Fibroblast of upper back skin (primary cell): ENCODE measurements around the gene HYLS1.
"Not testable (repeated sequence)": the region's sequence is repeated elsewhere in the genome, so short reads cannot be mapped to it uniquely, and the experiment has no call there.

Source experiments
- DNase-seq: peaks from one replicate; pipeline ENCODE4 v3.0.0-alpha.2; 2013

The HYLS1 gene

GRCh38 chr11:125887373-125888324 is at the start of gene HYLS1:
TSS of gene HYLS1 (plus strand) at chr11:125887668. CDS start at chr11:125899369, 11,701 bp downstream.
- DNase-seq, result peak; percentile 97

- DNase-seq, result no peak
Measured at GRCh38 chr11:125842321-125842948, 45.0 kb upstream of the HYLS1 start.

- no peak for DNase-seq
Measured at GRCh38 chr11:125846188-125846587, 41.3 kb upstream of the HYLS1 start.

- not testable (repeated sequence) for DNase-seq
Measured at GRCh38 chr11:125857670-125858069, 29.8 kb upstream of the HYLS1 start.

DNA sequence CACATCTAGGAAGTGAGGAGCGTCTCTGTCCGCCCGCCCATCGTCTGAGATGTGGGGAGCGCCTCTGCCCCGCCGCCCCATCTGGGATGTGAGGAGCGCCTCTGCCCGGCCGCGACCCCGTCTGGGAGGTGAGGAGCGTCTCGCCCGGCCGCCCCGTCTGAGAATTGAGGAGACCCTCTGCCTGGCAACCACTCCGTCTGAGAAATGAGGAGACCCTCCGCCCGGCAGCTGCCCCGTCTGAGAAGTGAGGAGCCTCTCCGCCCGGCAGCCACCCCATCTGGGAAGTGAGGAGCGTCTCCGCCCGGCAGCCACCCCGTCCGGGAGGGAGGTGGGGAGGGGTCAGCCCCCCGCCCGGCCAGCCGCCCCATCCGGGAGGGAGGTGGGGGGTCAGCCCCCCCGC is 24.7 kb upstream of the HYLS1 start:
- DNase-seq, result not testable (repeated sequence)

GRCh38 chr11:125865354-125865753 is 22.1 kb upstream of the HYLS1 start:
- DNase-seq, result not testable (repeated sequence)

GRCh38 chr11:125869521-125869920 is 17.9 kb upstream of the HYLS1 start:
- DNase-seq, result no peak

DNA sequence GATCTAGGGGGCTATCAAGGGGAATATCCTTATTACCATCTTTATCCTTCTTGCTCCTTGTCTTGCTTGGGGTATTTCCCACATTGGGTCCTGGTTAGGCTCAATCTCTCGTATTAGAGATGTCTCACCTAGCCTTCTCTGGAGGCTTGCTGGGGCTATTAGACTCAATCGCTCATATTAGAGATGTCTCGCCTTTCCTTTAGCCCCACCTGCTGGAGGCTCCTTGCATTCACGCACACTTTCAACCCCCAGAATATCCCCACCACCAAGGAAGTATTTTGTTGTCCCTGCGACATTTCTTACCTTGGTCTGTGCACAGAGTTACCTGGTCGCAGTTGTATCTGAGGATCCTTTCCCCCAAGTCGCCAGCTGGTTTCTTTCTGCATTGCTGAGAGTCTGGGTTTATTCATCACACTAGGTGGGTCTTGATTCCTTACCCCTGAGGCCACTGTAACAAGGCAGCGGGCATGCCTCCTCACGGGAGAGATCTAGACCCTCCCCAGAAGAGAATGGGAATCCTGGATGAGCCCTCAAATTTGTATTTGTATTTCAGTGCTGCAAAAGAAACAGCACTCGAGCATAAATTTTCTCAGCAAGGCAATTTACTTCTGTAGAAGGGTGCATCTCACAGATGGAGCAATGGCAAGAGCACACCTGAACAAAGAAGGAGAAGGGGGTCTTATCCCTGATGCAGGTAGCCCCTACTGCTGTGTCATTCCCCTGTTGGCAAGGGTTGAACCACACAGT is 15.9 kb upstream of the HYLS1 start:
- peak; percentile 10 for DNase-seq

- no peak for DNase-seq
Measured at GRCh38 chr11:125872138-125872491, 15.4 kb upstream of the HYLS1 start.

DNA sequence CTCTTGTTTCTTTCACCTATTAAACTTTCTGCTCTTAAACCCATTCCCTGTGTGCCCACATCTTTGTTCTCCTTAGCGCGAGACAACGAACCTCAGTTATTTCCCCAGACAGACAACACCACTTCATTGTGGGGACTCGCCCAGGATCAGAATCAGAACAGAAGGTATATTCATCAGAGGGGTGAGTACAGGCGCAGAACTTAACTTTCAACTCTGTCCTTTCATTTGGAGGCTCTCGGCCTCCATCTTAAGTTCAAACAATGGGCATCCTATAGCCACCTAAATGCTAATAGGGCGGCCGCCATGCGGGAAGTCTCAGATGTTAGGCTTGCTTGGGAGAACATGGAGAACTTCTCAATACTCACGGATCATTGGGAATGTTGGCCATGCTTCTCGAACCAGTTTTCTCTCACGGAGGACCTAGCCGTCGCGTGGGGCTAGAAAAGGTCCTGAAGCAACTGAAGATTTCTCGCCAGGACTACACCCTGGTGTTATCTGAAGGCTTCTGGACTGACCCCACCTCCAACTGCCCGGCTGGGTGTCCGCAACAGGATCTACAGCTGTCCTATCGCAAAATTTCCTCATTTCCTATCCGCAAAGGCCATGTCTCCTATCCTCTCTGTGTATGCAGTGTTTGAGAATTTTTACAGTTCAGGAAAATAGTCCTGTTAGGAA is 13.4 kb upstream of the HYLS1 start:
- DNase-seq, result no peak

DNA sequence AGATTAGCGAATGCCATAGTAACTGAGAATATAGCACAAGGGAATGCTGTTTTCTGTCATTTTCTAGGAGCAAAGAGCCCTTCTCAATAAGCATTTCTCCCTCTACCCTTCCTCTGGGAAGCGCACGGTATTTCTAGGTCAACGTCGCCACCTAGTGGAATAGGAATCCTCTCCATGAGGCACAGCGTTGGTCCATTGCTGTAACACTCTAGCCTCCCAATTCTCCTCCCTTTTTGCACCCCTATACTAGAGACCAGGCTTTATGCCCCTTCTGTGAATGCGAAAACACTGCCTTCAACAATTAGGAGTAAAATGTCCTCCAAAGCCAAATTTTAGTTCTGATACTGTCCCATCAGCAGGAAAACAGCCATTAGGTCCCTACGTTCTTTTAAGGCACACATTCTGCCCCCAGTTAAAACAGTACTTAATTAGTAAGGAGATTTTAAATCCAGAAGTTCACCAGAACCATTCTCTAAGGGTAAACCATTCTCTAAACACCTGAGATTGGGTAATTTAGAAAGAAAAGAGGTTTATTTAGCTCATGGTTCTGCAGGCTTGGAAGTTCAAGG is 12.8 kb upstream of the HYLS1 start:
- DNase-seq, result peak; percentile 66

GRCh38 chr11:125881291-125881690 is 6.2 kb upstream of the HYLS1 start:
- no peak for DNase-seq

- DNase-seq, result no peak
Measured at GRCh38 chr11:125883375-125883774, 4.1 kb upstream of the HYLS1 start.

DNA sequence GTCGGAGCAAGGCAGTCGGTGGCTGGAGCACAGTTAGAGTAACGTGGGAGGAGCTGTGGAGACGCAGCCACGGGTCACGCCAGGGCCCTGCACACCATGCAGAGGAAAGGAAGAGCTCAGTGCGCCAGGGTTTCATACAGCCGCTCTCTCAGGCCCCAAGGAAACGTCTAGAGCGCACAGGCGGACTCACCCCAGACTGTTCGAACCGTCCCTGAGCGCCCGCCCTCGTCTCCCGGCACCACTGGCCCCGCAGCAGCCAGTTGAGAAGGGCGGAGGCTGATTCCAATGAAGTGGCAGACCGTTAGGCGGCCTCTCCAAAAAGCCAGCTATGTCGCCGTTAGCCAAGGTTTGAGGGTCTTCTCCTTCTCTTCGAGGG is 483 bp upstream of the HYLS1 start:
- peak; percentile 21 for DNase-seq

DNA sequence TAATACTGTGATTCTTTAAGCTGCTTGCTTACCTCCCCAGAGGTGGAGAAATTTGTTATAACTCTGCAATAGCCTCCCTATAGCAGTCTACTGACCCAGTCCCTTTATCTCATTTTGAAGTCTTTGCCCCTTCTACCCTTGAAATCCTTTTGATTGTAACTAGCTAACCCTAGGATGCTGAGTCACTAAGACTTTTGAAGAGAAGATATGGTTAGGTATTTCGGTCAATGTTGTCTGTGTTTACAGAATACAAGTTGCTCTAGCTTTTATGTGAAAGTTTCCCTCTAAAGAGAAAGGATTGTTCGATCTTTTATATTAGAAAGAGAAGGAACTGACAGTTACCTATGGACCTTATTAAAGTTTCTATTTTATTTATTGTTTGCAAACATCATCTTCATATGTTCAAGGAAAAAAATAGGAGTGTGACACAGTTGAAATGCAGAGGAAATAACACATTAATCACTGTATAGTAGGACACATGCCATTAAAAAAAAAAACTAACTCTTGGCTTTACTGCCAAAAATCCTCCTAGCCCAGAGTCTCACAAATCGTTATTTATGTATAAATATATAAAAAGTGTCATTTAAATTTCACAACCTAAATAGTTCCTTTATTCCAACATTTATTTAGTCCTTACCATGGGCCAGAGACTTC is 3.1 kb downstream of the HYLS1 start:
- no peak for DNase-seq

- DNase-seq, result peak; percentile 20
Measured at GRCh38 chr11:125892071-125892470, 4.6 kb downstream of the HYLS1 start.

- DNase-seq, result no peak
Measured at GRCh38 chr11:125892994-125893393, 5.5 kb downstream of the HYLS1 start.

DNA sequence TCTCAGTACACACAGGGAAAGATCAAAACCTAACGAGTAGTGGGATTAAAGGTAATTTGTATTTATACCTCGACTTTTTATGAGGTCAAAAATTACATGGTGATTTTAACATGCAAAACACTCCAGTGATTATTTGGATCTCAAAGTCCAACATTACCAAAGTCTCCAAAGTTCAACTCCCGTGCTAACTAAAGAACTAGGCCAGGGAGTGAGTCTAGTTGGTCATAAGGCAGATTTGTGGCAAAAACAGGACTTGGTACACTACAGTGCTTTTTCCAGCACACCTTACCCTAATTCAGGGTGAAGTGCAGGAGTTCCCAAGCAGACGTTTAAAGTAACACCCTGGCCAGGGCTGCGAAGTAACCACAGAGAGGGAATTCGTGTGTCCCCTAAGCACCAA is 14.4 kb downstream of the HYLS1 start:
- no peak for DNase-seq

DNA sequence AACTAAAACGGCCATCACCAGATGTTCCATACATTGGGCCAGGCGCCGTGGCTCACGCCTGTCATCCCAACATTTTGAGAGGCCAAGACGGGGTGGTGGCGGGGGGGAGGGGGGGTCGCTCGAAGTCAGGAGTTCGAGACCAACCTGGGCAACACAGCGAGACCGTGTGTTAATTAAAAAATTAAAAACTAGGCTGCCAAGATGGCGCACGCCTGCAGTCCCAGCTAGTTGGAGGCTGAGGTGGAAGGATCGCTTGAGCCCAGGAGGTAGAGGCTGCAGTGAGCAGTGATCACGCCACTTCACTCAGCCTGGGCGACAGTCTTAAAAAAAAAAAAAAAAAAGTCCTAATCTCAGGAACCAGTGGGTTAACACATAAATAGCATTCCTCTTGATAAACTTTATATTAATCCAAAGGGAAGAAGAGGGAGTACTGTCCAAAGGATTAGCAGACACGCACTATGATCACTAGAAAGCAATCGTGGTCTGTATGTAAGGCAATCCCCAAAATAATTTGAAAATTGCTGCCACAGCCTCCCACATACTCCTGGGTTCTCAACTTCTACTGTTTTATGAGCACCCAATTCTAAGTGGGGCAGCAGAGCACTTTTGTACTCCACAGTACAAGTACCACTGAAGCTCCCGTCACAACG is 14.9 kb downstream of the HYLS1 start:
- no peak for DNase-seq

- peak; percentile 77 for DNase-seq
Measured at GRCh38 chr11:125902927-125903710, 15.7 kb downstream of the HYLS1 start, which contains the start of gene PUS3. TSS of gene PUS3 (minus strand) at chr11:125903206. CDS start at chr11:125896284, 6,922 bp downstream.
